CD14-positive monocyte (primary cell): ENCODE results near the gene GNG2. TPM values are rescaled to one million over a fixed set of nuclear protein-coding genes. Genes with fewer than 3 reads are reported as not detected.

Experiments
- DNase-seq, 3 donors: peaks; one replicate each; pipeline ENCODE4 v3.0.0-alpha.2; 2011 to 2022
- H2AFZ ChIP-seq: 2 replicates; pipeline ENCODE4 v1.6.0; 2012; ENCODE audit warnings: mild to moderate bottlenecking, low read depth, low read length, inconsistent platforms; ENCODE audit not compliant: insufficient read depth, poor library complexity, severe bottlenecking
- H3K27ac ChIP-seq, 2 donors: 1 replicate in 1 of 2; 2 replicates in 1 of 2; pipeline ENCODE4 v1.5.1; 2012 to 2013; ENCODE audit warnings: low read length in 2 of 2, control low read depth in 1 of 2, inconsistent platforms in 1 of 2, low read depth in 1 of 2, mild to moderate bottlenecking in 1 of 2
- H3K27me3 ChIP-seq, 2 donors: one replicate each; pipeline versions ENCODE4 v1.6.0 to v1.6.1; 2011 to 2013; ENCODE audit warnings: low read length in 2 of 2; ENCODE audit not compliant: control insufficient read depth in 2 of 2, insufficient read depth in 2 of 2
- H3K36me3 ChIP-seq, 2 donors: replicated peaks in 1 of 2; 1 replicate in 1 of 2; 2 replicates in 1 of 2; pipeline versions ENCODE4 v1.5.1 to v1.6.1; 2012 to 2013; ENCODE audit warnings: low read length in 2 of 2, control low read depth in 1 of 2, inconsistent platforms in 1 of 2, mild to moderate bottlenecking in 1 of 2; ENCODE audit not compliant: insufficient read depth in 2 of 2, control insufficient read depth in 1 of 2
- H3K4me1 ChIP-seq, 2 donors: 1 replicate in 1 of 2; 2 replicates in 1 of 2; pipeline versions ENCODE4 v1.5.1 to v1.6.1; 2012 to 2013; ENCODE audit warnings: low read length in 2 of 2, control low read depth in 1 of 2, inconsistent platforms in 1 of 2, mild to moderate bottlenecking in 1 of 2, moderate library complexity in 1 of 2; ENCODE audit not compliant: insufficient read depth in 2 of 2, control insufficient read depth in 1 of 2
- H3K4me2 ChIP-seq: replicated peaks from 2 replicates; pipeline ENCODE3; 2012; ENCODE audit warnings: low read length, moderate library complexity, mild to moderate bottlenecking; ENCODE audit not compliant: poor library complexity, severe bottlenecking; ENCODE audit errors: extremely low read depth
- H3K4me3 ChIP-seq, 3 experiments: fragments of 200-600 bp in 1 of 3; sonication (generic) in 1 of 3; replicated peaks in 1 of 3; 1 replicate in 2 of 3; 2 replicates in 1 of 3; pipeline ENCODE4 v1.5.1; 2011 to 2013; ENCODE audit warnings: low read length in 3 of 3, mild to moderate bottlenecking in 3 of 3, control low read depth in 2 of 3, low read depth in 2 of 3, inconsistent platforms in 1 of 3, moderate library complexity in 1 of 3
- H3K79me2 ChIP-seq: 2 replicates; pipeline ENCODE4 v1.6.0; 2012; ENCODE audit warnings: mild to moderate bottlenecking, control low read depth, inconsistent platforms, low read length, moderate library complexity; ENCODE audit not compliant: insufficient read depth
- H3K9ac ChIP-seq: 2 replicates; pipeline ENCODE4 v1.6.0; 2017; ENCODE audit warnings: low read length, mild to moderate bottlenecking; ENCODE audit not compliant: insufficient read depth, poor library complexity, severe bottlenecking
- H3K9me3 ChIP-seq, 2 donors: replicated peaks in 1 of 2; 1 replicate in 1 of 2; 2 replicates in 1 of 2; pipeline versions ENCODE4 v1.5.1 to v1.6.1; 2012 to 2013; ENCODE audit warnings: low read length in 2 of 2, control low read depth in 1 of 2; ENCODE audit not compliant: control insufficient read depth in 1 of 2, insufficient read depth in 1 of 2
- H4K20me1 ChIP-seq: 2 replicates; pipeline ENCODE4 v1.6.0; 2012; ENCODE audit warnings: mild to moderate bottlenecking, low read length, control low read depth, moderate library complexity; ENCODE audit not compliant: insufficient read depth
- H3K27ac Mint-ChIP-seq, 7 donors: one replicate each; pipeline ENCODE4 v1.8.0; 2020; ENCODE audit warnings: mild to moderate bottlenecking in 7 of 7, mixed read lengths in 7 of 7, moderate library complexity in 6 of 7, inconsistent platforms in 2 of 7
- H3K27me3 Mint-ChIP-seq, 3 donors: one replicate each; pipeline ENCODE4 v1.8.0; 2021 to 2022; ENCODE audit warnings: low read depth in 3 of 3, mild to moderate bottlenecking in 3 of 3, mixed read lengths in 3 of 3, moderate library complexity in 3 of 3, inconsistent platforms in 1 of 3
- H3K36me3 Mint-ChIP-seq, 2 donors: one replicate each; pipeline ENCODE4 v1.8.0; 2020; ENCODE audit warnings: mixed read lengths in 2 of 2, inconsistent platforms in 1 of 2, mild to moderate bottlenecking in 1 of 2
- H3K4me1 Mint-ChIP-seq: one replicate; pipeline ENCODE4 v1.8.0; 2020; ENCODE audit warnings: mild to moderate bottlenecking, mixed read lengths
- H3K4me3 Mint-ChIP-seq, 2 donors: one replicate each; pipeline ENCODE4 v1.8.0; 2020; ENCODE audit warnings: mild to moderate bottlenecking in 2 of 2, mixed read lengths in 2 of 2, moderate library complexity in 1 of 2
- H3K9me3 Mint-ChIP-seq, 7 donors: one replicate each; pipeline ENCODE4 v1.8.0; 2020 to 2022; ENCODE audit warnings: mixed read lengths in 7 of 7, mild to moderate bottlenecking in 6 of 7, moderate library complexity in 6 of 7, inconsistent platforms in 2 of 7
- CTCF ChIP-seq: fragments of 200-600 bp; IDR thresholded peaks from one replicate; pipeline ENCODE4 v1.8.0; 2022; ENCODE audit warnings: antibody characterized with exemption, mild to moderate bottlenecking
- WGBS: methylation state at CpG from one replicate; pipeline ENCODE4 v1.1.5; 2013; ENCODE audit warnings: missing lambda C conversion rate; ENCODE audit not compliant: insufficient coverage; 5-methylcytosine and 5-hydroxymethylcytosine counted together
- intact Hi-C, 2 donors: fragments of 100-400 bp; cut with micrococcal nuclease; formaldehyde crosslinking; loops; one replicate each; pipeline versions ENCODE4 v1.15.0 to v1.15.1; 2023
- polyA plus RNA-seq, 3 donors: library from polyadenylated mRNA; depleted of rRNA in 1 of 3; unstranded in 2 of 3; stranded (reverse) in 1 of 3; fragments of 300-500 nt in 2 of 3; fragments of >200 nt in 1 of 3; fragmentation: Illumina TruSeq in 2 of 3; gene quantifications; 1 replicate in 2 of 3; 2 replicates in 1 of 3; pipeline ENCODE4 v1.2.3, GENCODE V29; 2012 to 2021

Gene GNG2
- polyA plus RNA-seq, 3 donors = 42.7 to 151 (median 146) TPM

- no peaks in the 10 kb centered on the region for H3K27me3 ChIP-seq
- H4K20me1 ChIP-seq = peaks cover 18% of the 10 kb centered on the region
- H3K9ac ChIP-seq = no peak overlapping the region
- H2AFZ ChIP-seq = no peak overlapping the region
- peaks cover 59 to 66% of the 10 kb centered on the region in 2 donors for H3K4me1 ChIP-seq
- no peak overlapping the region for H3K4me2 ChIP-seq
- DNase-seq = no peak
- H3K9me3 Mint-ChIP-seq = peaks cover 0 to 2% (median 0%) of the 10 kb centered on the region in 7 donors
- H3K79me2 ChIP-seq = peaks cover 64% of the 10 kb centered on the region
- H3K36me3 Mint-ChIP-seq = peaks cover 43 to 48% of the 10 kb centered on the region in 2 donors
- H3K4me3 ChIP-seq = no peak overlapping the region
- intact Hi-C loops = loop anchor here (5.0 kb wide), 1 partner anchor 34 kb away; no protein-coding TSS in a partner anchor
- WGBS = no CpG with 5 or more reads among the region's 2 CpGs
- no peaks in the 10 kb centered on the region for H3K36me3 ChIP-seq
- H3K27ac ChIP-seq = no peak overlapping the region
- no peaks in the 10 kb centered on the region for H3K9me3 ChIP-seq
- TF ChIP-seq CTCF = no peak
- peaks cover 0 to 1% (median 0%) of the 10 kb centered on the region in 3 donors for H3K27me3 Mint-ChIP-seq
- H3K4me1 Mint-ChIP-seq = peaks cover 61% of the 10 kb centered on the region
- peak overlapping the region; percentile 49 to 93 (median 85) for H3K27ac Mint-ChIP-seq
- H3K4me3 Mint-ChIP-seq = peak overlapping the region in 1 of 2 donors; percentile 15
Observed at GRCh38 chr14:51881636-51882035, 21.2 kb downstream of the GNG2 start.

GRCh38 chr14:51883232-51883631, 22.8 kb downstream of the GNG2 start:
- peak overlapping the region in 1 of 2 donors; percentile 51 for H3K4me3 Mint-ChIP-seq
- peaks cover 54% of the 10 kb centered on the region for H3K4me1 Mint-ChIP-seq
- WGBS = no CpG with 5 or more reads among the region's 2 CpGs
- no peaks in the 10 kb centered on the region for H3K9me3 ChIP-seq
- H3K9me3 Mint-ChIP-seq = peaks cover 0 to 2% (median 0%) of the 10 kb centered on the region in 7 donors
- no peaks in the 10 kb centered on the region for H3K27me3 ChIP-seq
- peaks cover 67% of the 10 kb centered on the region for H3K79me2 ChIP-seq
- peaks cover 11% of the 10 kb centered on the region for H4K20me1 ChIP-seq
- no peak overlapping the region for H3K4me3 ChIP-seq
- peaks cover 59 to 66% of the 10 kb centered on the region in 2 donors for H3K4me1 ChIP-seq
- peaks cover 0 to 2% of the 10 kb centered on the region in 2 donors for H3K36me3 ChIP-seq
- H3K36me3 Mint-ChIP-seq = peaks cover 41 to 46% of the 10 kb centered on the region in 2 donors
- DNase-seq = no peak
- H3K27ac Mint-ChIP-seq = peak overlapping the region in 6 of 7 donors; percentile 66 to 99 (median 88)
- no peak for TF ChIP-seq CTCF
- H3K9ac ChIP-seq = no peak overlapping the region
- intact Hi-C loops = loop anchor here (5.0 kb wide), 1 partner anchor 36 kb away; no protein-coding TSS in a partner anchor
- no peak overlapping the region for H3K4me2 ChIP-seq
- no peak overlapping the region for H2AFZ ChIP-seq
- peak overlapping the region in 1 of 2 donors; percentile 84 for H3K27ac ChIP-seq
- no peaks in the 10 kb centered on the region for H3K27me3 Mint-ChIP-seq
